Adipose tissue (tissue), 3 donors: ENCODE data around the gene NCBP1. TPM values are rescaled to one million over a fixed set of nuclear protein-coding genes. Genes with fewer than 3 reads are reported as not detected.
A peak's percentile ranks its signal among the peaks of the same experiment; 100 is the strongest.
"Not testable (repeated sequence)": the region's sequence is repeated elsewhere in the genome, so short reads cannot be mapped to it uniquely, and the experiment has no call there.

Source experiments
- H3K27ac ChIP-seq: one replicate; pipeline ENCODE4 v1.5.1; 2013; ENCODE audit warnings: low read depth, low read length
- WGBS, 3 donors: extraction: QIAGEN DNeasy Blood & Tissue Kit; methylation state at CpG; one replicate each; pipeline ENCODE4 v1.1.7; 2013; 5-methylcytosine and 5-hydroxymethylcytosine counted together
- polyA plus RNA-seq, 3 donors: library from polyadenylated mRNA; stranded (reverse); fragments of 200-250 nt; gene quantifications; one replicate each; pipeline ENCODE4 v1.2.3, GENCODE V29; 2013
- donor health status: healthy with polysubstance abuse.
- donor health status: Bipolar disorder and iron deficiency.
- donor health status: healthy.

The NCBP1 gene
- polyA plus RNA-seq, result 1 to 10 TPM; 7.6 to 8.4 (median 7.9) TPM

GRCh38 chr9:97632985-97633858, at the start of gene NCBP1, which contains the start of gene TSTD2:
Gene NCBP1, plus strand, starts transcription at chr9:97633821. Its CDS starts 61 bp downstream, at chr9:97633882.
Gene TSTD2, minus strand, starts transcription at chr9:97633368. Its CDS starts 5,806 bp downstream, at chr9:97627562.
- WGBS, 3 donors, result 0 to 1% (median 1%) methylated on average over 77 to 83 of the region's 83 CpGs
- H3K27ac ChIP-seq, result peak within 1 kb of the TSS; percentile 86

DNA sequence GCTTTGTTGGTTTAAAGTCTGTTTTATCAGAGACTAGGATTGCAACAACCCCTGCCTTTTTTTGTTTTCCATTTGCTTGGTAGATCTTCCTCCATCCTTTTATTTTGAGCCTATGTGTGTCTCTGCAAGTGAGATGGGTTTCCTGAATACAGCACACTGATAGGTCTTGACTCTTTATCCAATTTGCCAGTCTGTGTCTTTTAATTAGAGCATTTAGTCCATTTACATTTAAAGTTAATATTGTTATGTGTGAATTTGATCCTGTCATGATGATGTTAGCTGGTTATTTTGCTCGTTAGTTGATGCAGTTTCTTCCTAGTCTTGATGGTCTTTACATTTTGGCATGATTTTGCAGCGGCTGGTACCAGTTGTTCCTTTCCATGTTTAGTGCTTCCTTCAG, 48.8 kb upstream of the NCBP1 start:
- H3K27ac ChIP-seq, result not testable (repeated sequence)
- no CpG with 5 or more reads among the region's 2 CpGs for WGBS, 3 donors

DNA sequence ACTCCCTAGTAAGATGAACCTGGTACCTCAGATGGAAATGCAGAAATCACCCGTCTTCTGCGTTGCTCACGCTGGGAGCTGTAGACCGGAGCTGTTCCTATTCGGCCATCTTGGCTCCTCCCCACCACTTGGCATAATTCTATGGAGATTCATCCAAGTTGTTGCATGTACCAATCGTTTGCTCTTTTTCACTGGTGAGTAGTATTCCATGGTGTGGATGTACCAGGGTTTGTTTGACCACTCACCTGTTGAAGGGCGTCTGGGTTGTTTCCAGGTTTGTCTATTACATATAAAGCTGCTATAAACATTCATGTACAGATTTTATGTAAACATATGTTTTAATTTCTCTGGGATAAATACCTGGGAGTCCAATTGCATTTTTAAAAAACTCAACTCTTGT, 46.7 kb upstream of the NCBP1 start:
- 88 to 96% (median 89%) methylated on average over 7 of the region's 7 CpGs for WGBS, 3 donors
- H3K27ac ChIP-seq, result not testable (repeated sequence)

DNA sequence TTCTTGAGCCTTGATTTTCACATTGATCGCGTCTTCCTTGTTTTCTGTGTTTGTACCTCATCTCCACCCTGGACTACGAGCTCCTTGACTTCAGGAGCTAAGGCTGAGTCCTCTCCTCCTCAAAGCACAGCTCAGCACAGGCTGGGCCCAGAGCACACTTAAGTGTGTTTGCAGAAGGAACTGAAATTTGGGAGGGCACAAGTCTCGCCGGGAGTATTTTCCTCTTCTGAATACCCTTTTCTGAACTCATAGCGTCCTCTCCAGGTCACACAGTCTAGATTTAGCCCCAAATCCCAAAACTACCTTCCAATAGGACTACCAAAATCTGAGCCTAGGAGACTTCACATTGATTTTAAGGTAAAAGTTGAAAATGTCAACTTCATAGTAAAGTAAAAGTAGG, 42.1 kb upstream of the NCBP1 start:
- H3K27ac ChIP-seq, result no peak overlapping the region
- whole genome bisulfite sequencing, 3 donors, result 87 to 91% (median 87%) methylated on average over 6 of the region's 6 CpGs

DNA sequence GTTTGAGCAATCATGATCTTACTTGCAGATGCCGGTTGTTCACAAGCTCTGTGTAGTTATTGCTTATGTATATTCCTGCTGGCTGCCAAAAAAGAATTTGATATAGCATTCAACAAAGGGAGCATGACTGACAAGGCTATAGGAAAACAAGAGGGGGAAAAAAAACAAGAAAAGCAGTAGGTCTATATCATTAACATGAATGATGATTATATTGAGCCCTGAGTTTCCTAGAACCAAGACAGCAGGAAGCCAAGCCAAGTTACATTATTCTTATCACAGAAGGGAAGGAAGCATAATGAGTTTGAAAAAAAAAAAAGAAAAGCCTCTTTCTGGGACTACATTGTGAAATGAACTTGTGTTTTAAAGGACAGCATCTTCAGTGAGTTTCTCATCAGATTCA, 41.5 kb upstream of the NCBP1 start:
- 54 to 91% (median 71%) methylated on average over 1 of the region's 1 CpG for WGBS, 3 donors
- no peak overlapping the region for H3K27ac ChIP-seq

DNA sequence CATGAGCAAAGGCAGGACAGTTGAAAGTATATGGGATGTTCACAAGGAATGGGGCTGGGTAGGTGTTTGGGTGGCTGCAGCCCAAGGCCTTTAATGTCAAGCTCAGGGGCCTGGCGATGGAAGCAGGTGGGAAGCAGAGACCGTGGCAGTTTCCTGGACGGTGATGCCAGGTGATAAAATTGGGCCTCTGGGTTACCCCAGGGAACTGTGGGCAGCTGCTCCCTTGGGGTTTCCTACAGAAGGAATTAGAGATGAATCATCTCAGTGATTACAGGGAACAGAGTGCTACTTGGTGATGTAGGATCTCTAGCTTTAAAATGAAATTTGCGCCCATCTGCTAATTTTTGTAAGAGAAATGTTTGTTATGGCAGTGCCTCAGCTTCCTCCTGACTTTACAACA, 39.7 kb upstream of the NCBP1 start:
- no peak overlapping the region for H3K27ac ChIP-seq
- WGBS, 3 donors, result 79 to 92% (median 89%) methylated on average over 4 of the region's 4 CpGs

- no peak overlapping the region for H3K27ac ChIP-seq
- 45 to 89% (median 88%) methylated on average over 11 of the region's 11 CpGs for WGBS, 3 donors
Observed at GRCh38 chr9:97594381-97594921, 39.2 kb upstream of the NCBP1 start.

GRCh38 chr9:97596906-97597305, 36.7 kb upstream of the NCBP1 start:
- WGBS, 3 donors, result 53 to 84% (median 60%) methylated on average over 4 of the region's 4 CpGs
- H3K27ac ChIP-seq, result no peak overlapping the region

- H3K27ac ChIP-seq, result no peak overlapping the region
- WGBS, 3 donors, result 19 to 29% (median 24%) methylated on average over 11 of the region's 11 CpGs
Observed at GRCh38 chr9:97598461-97599288, 34.9 kb upstream of the NCBP1 start.

DNA sequence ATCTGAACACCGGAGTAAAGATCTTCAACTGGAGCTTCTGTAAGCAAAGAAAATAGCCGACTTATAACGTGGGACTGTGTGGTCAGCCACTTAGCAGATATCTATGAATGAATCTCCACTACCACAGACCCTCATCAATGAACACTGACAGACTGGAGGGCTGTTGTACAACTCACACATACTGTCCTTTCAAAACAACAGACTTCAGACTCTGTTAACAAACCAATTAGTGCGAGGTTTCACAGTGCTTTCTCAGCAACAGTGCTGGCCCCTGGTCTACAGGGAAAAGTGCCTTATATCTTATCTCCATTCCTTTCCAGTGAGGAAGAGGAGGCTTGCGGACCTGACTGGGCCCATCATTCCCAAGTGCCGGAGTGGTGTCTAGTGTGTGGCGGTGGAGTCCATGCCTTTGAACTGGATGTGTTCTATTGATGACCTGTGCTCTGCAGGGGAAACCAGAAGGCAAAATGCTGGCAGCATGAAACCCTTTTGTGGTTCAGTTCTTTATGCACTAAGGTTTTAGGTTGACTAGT, 34.2 kb upstream of the NCBP1 start:
- no peak overlapping the region for H3K27ac ChIP-seq
- 64 to 87% (median 78%) methylated on average over 7 of the region's 7 CpGs for WGBS, 3 donors

GRCh38 chr9:97600531-97601227, 32.9 kb upstream of the NCBP1 start:
- 88 to 93% (median 90%) methylated on average over 8 of the region's 8 CpGs for WGBS, 3 donors
- no peak overlapping the region for H3K27ac ChIP-seq

- no peak overlapping the region for H3K27ac ChIP-seq
- 90 to 95% (median 94%) methylated on average over 7 of the region's 7 CpGs for WGBS, 3 donors
Observed at GRCh38 chr9:97601228-97601898, 32.3 kb upstream of the NCBP1 start.

DNA sequence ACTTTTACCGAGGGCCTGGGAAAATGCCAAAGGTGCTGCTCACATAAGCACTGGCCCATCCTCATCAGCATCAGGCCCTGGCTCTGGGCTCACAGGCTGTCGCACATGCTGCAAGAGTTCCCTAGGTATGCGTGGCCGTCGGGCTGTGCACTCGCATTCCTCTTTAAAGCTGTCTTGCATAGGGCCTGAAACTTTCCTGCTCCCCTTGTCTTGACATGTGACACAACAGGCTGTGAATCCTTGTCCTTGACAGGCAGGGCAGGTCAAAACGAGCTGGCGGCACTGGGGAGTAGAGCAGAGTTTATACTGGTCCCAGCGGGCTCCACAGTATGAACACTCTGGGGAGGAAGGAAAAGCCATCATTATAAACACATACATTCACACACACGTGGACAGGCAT, 31.2 kb upstream of the NCBP1 start:
- no peak overlapping the region for H3K27ac ChIP-seq
- WGBS, 3 donors, result 76 to 82% (median 77%) methylated on average over 10 of the region's 10 CpGs

GRCh38 chr9:97604901-97605645, 28.5 kb upstream of the NCBP1 start:
- WGBS, 3 donors, result 92 to 96% (median 94%) methylated on average over 17 of the region's 17 CpGs
- no peak overlapping the region for H3K27ac ChIP-seq

DNA sequence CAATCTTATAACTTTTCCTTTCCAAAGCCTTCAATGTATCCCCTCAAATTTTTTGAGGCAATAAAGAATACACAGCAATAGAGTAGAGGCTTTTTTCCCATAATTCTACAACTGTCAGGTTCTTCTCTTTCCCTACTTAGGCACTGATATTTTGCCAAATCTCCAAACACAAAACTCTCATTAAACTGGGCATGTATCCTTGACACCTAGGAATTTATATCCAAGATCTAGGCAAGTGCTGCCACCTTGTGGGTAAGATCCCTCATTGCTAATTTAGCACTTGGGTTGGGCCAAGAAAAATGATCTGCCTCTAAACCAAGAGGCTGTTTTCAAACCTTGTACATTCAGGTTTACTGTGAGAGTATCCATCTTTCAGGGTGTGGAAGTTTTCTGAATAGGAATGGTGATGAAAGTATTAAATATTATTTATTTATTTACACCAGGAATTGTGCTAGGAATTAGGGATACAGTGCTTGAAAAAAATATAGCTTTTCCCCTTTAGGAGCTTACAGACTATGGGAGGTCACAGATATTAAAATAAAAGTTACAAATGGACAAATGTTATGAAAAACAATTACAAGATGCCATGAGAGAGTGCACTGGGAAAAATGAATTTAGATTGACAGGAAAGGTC, 18.1 kb upstream of the NCBP1 start:
- H3K27ac ChIP-seq, result no peak overlapping the region

DNA sequence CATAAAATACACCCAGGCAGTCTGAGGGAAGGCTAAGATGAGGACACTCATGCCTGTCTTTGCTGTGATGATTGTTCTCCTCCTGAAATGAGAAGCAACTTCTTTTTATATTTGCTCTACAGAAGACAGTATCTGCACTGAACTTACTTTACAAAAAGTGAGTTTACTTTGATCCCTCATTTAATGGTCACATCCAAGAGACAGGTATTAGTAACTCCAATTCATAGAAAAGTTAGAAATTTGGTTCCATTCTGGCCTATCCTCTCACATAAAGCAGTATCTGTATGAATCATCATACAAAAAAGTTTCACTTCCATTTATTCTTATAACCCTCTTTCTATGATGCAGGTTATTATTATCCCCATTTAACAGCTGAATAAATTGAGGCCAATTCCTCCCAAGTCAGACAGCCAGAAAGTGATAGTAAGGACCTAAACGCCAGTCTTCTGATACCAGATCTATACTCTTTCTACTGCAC, 15.6 kb upstream of the NCBP1 start:
- WGBS, 3 donors, result 91 to 97% (median 93%) methylated on average over 1 of the region's 1 CpG
- H3K27ac ChIP-seq, result no peak overlapping the region

DNA sequence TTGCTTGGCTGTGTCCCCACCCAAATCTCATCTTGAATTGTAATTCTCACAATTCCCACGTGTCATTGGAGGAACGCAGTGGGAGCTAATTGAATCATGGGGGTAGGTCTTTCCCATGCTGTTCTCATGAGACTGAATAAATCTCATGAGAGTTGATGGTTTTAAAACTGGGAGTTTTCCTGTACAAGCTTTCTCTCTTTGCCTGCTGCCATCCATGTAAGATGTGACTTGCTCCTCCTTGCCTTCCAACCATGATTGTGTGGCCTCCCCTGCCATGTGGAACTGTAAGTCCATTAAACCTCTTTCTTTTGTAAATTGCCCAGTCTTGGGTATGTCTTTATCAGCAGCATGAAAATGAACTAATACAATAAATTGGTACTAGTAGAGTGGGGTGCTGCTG, 13.6 kb upstream of the NCBP1 start:
- H3K27ac ChIP-seq, result not testable (repeated sequence)
- 97 to 98% (median 97%) methylated on average over 2 of the region's 2 CpGs for WGBS, 3 donors
